Small intestine (tissue), 7 donors: Measurements from ENCODE around the gene EPS8L2. TPM values are rescaled to one million over a fixed set of nuclear protein-coding genes. Genes with fewer than 3 reads are reported as not detected.

Experiments
- DNase-seq, 2 donors: peaks; one replicate each; pipeline versions ENCODE4 v3.0.0 to v3.0.0-alpha.2; 2013
- FAIRE-seq: peaks from 2 replicates; lab custom pipeline; 2012; peaks lifted over from hg19 to GRCh38; lab: Jason Lieb, UNC
- H3K27ac ChIP-seq, 3 donors: one replicate each; pipeline ENCODE4 v1.5.1; 2013; ENCODE audit warnings: low read length in 2 of 3, mild to moderate bottlenecking in 2 of 3, control low read depth in 1 of 3, inconsistent platforms in 1 of 3, low read depth in 1 of 3, moderate library complexity in 1 of 3
- H3K27me3 ChIP-seq, 3 donors: one replicate each; pipeline ENCODE4 v1.6.1; 2013; ENCODE audit warnings: low read length in 3 of 3, inconsistent platforms in 1 of 3; ENCODE audit not compliant: control insufficient read depth in 3 of 3, insufficient read depth in 3 of 3
- H3K36me3 ChIP-seq, 3 donors: one replicate each; pipeline ENCODE4 v1.6.1; 2013; ENCODE audit warnings: low read length in 3 of 3, inconsistent platforms in 1 of 3, low read depth in 1 of 3, mild to moderate bottlenecking in 1 of 3, moderate library complexity in 1 of 3; ENCODE audit not compliant: control insufficient read depth in 3 of 3, insufficient read depth in 2 of 3
- H3K4me1 ChIP-seq, 3 donors: one replicate each; pipeline ENCODE4 v1.6.1; 2013; ENCODE audit warnings: low read length in 2 of 3, inconsistent platforms in 1 of 3, low read depth in 1 of 3, mild to moderate bottlenecking in 1 of 3, moderate library complexity in 1 of 3; ENCODE audit not compliant: control insufficient read depth in 3 of 3, insufficient read depth in 2 of 3
- H3K4me3 ChIP-seq, 3 donors: one replicate each; pipeline ENCODE4 v1.5.1; 2013; ENCODE audit warnings: low read length in 3 of 3, control low read depth in 1 of 3, inconsistent platforms in 1 of 3, low read depth in 1 of 3, mild to moderate bottlenecking in 1 of 3, moderate library complexity in 1 of 3
- H3K9me3 ChIP-seq, 2 donors: one replicate each; pipeline ENCODE4 v1.6.1; 2013; ENCODE audit warnings: low read depth in 1 of 2, low read length in 1 of 2; ENCODE audit not compliant: control insufficient read depth in 2 of 2, insufficient read depth in 1 of 2
- WGBS, 3 donors: extraction: QIAGEN DNeasy Blood & Tissue Kit; methylation state at CpG; one replicate each; pipeline ENCODE4 v1.1.7; 2013; 5-methylcytosine and 5-hydroxymethylcytosine counted together
- polyA plus RNA-seq, 4 donors: library from polyadenylated mRNA; stranded (reverse) in 3 of 4; unstranded in 1 of 4; fragments of 200-250 nt in 3 of 4; fragments of 120-200 nt in 1 of 4; gene quantifications; one replicate each; pipeline versions ENCODE4 v1.2.1 to v1.2.3, GENCODE V29; 2013
- donor health status: healthy with polysubstance abuse.
- donor health status: control.
- donor health status: control.
- donor health status: Bipolar disorder and iron deficiency.
- donor health status: healthy.

The EPS8L2 gene
- polyA plus RNA-seq, 4 donors, result 90.2 to 1,255 (median 670) TPM

DNA sequence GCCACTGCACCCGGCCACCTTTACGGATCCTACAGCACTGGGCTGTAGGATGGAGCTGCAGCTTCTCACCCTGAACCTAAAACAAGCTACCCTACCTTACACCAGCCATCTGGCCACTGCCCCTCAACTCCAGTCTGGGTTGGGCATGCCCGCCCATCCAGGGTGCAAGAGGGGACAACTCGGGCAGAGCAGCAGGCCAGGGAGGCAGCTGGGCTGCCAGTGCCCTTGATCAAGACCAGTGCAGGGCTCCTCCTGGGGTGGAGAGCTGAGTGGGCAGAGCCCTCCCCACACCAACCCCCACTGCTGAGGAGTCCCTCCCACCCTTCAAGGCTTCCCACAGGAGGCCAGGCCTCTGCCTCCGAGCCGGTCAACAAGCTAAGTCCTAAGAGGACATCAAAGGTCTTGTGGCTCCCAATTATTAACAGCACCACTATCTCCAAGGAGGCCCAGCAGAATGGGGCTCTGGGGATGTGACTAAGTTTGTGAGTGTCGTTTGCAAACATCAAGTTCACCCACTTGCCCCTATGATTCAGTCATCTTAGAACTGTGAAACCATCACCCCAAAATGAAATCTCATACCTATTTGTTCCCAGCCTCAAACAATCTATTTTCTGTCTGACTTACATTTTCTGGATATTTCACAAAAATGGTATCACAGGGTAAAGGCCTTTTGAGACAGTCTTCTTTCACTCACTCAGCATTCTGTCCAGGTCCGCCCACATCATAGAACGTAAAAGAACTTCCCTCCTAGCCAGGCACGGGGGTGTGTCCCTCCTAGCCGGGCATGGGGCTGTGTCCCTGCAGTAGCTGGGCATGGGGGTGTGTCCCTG lies 60.3 kb downstream of the EPS8L2 start:
- H3K4me3 ChIP-seq, result no peak overlapping the region
- 70 to 77% (median 73%) methylated on average over 11 of the region's 11 CpGs for WGBS, 3 donors
- no peak overlapping the region for H3K27ac ChIP-seq
- peaks cover 2 to 89% (median 15%) of the 10 kb centered on the region in 3 donors for H3K36me3 ChIP-seq
- DNase-seq, result no peak
- no peaks in the 10 kb centered on the region for H3K27me3 ChIP-seq
- FAIRE-seq, result no peak
- peaks cover 0 to 12% (median 0%) of the 10 kb centered on the region in 3 donors for H3K4me1 ChIP-seq
- H3K9me3 ChIP-seq, result no peaks in the 10 kb centered on the region

GRCh38 chr11:766936-767210 lies 60.8 kb downstream of the EPS8L2 start:
- no peak overlapping the region for H3K27ac ChIP-seq
- no peak overlapping the region for H3K4me3 ChIP-seq
- peaks cover 0 to 12% (median 0%) of the 10 kb centered on the region in 3 donors for H3K4me1 ChIP-seq
- peaks cover 4 to 89% (median 15%) of the 10 kb centered on the region in 3 donors for H3K36me3 ChIP-seq
- H3K9me3 ChIP-seq, result no peaks in the 10 kb centered on the region
- DNase-seq (no peak), FAIRE-seq (no peak)
- WGBS, 3 donors, result 96 to 100% (median 100%) methylated on average over 2 of the region's 2 CpGs
- no peaks in the 10 kb centered on the region for H3K27me3 ChIP-seq

DNA sequence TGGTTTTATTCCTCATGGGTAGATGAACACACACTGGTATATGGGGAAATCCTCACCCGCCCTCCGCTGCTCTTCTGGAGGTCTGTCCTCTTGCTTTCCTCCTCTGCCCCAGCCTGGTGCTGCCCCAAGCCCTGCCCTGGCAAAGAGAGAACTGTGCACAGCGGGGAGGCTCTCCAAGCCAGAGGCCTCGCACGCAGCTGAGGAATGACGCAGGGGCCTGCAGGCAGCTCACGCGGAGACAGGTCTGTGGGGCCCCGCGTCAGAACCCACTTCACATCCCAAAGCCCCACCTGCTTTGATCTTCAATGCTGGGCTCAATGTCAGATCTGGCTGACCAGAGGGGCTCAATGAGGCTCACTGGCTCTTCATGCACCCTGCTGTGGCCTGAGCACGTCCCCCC lies 61.2 kb downstream of the EPS8L2 start:
- Histone ChIP-seq H3K4me1 (peaks cover 0 to 11% (median 0%) of the 10 kb centered on the region in 3 donors), H3K4me3 (no peak overlapping the region), H3K9me3 (no peaks in the 10 kb centered on the region), H3K27me3 (no peaks in the 10 kb centered on the region), H3K36me3 (peaks cover 5 to 90% (median 15%) of the 10 kb centered on the region in 3 donors), H3K27ac (no peak overlapping the region)
- no peak for FAIRE-seq
- DNase-seq, result no peak
- WGBS, 3 donors, result 93 to 97% (median 94%) methylated on average over 11 of the region's 11 CpGs

DNA sequence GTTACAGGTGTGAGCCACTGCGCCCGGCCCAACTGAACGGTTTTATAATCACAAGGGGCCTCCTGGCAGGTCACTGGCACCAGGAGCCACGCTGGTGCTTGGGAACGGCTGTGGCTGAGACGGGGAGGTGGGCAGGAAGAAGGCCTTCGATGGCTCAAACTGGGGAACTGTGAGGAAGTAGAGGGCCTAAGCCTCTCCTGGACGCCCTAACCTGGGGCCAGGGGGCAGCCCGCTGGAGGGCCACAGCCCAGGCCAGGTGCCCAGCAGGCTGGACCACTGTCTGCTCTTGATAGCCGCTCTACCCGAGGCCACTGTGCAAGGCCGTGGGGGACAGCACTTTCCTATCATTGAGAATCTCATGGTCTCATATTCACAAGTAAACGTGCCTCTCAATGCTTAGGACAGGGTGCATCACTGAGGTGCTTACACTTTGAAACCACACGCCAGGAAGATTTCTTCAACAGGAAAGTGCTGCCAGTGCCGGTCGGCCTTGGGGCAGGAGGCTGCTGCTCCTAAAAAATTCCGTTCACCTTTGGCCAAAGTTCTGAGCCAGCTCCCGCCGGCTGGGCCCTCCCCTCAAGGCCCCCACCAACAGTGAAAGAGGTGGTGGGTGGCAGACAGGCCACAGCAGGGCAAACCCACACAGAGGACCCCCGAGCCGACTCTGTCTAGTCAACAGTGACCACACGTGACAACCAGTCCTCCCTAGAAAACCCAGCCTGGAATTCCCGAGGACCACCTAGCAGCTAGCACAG lies 64.0 kb downstream of the EPS8L2 start:
- Histone ChIP-seq H3K4me3 (no peak overlapping the region), H3K27ac (no peak overlapping the region), H3K27me3 (no peaks in the 10 kb centered on the region), H3K4me1 (no peaks in the 10 kb centered on the region), H3K36me3 (peaks cover 10 to 93% (median 12%) of the 10 kb centered on the region in 3 donors), H3K9me3 (no peaks in the 10 kb centered on the region)
- no peak for FAIRE-seq
- DNase-seq, result no peak
- 84 to 90% (median 86%) methylated on average over 23 of the region's 23 CpGs for WGBS, 3 donors

GRCh38 chr11:770642-771616 lies 64.9 kb downstream of the EPS8L2 start:
- WGBS, 3 donors, result 90 to 92% (median 91%) methylated on average over 30 to 32 of the region's 32 CpGs
- no peak for DNase-seq
- Histone ChIP-seq H3K4me3 (no peak overlapping the region), H3K27me3 (no peaks in the 10 kb centered on the region), H3K9me3 (no peaks in the 10 kb centered on the region), H3K27ac (no peak overlapping the region), H3K4me1 (peaks cover 0 to 5% (median 3%) of the 10 kb centered on the region in 3 donors), H3K36me3 (peaks cover 10 to 88% (median 12%) of the 10 kb centered on the region in 3 donors)
- FAIRE-seq, result no peak

DNA sequence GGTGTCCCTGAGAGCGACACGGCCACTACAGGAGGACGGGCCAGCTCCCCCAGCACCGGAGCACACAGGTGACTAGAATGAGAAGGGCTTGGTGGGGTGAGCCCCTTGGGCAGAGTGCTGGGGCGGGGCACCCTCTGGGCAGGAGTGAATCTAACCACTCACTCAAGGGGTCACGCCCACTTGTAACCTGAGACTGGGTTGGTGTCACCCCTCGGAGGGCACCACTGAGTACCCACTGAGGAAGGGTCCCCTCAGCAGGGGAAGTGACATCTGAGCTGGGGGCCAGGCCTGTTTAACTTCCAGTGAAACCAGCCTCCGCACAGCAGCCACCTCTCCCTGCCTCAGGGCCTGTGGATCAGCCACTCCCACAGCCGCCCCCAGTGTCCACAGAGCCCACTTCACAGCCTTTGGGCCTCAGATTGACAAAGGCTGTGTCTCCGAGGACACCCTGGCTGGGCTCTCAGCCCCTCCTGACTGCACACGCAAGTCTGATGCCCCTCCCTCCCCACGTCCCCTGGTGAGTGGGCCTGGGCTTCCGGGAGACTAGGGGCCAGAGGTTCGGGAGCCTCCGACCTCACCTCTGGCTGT lies 65.7 kb downstream of the EPS8L2 start:
- H3K4me3 ChIP-seq, result no peak overlapping the region
- DNase-seq (no peak), FAIRE-seq (no peak)
- H3K9me3 ChIP-seq, result no peaks in the 10 kb centered on the region
- peaks cover 2 to 12% (median 3%) of the 10 kb centered on the region in 3 donors for H3K4me1 ChIP-seq
- H3K36me3 ChIP-seq, result peaks cover 10 to 81% (median 11%) of the 10 kb centered on the region in 3 donors
- 87 to 89% (median 89%) methylated on average over 12 to 15 of the region's 15 CpGs for WGBS, 3 donors
- H3K27me3 ChIP-seq, result no peaks in the 10 kb centered on the region
- no peak overlapping the region for H3K27ac ChIP-seq

- no peak overlapping the region for H3K4me3 ChIP-seq
- H3K9me3 ChIP-seq, result no peaks in the 10 kb centered on the region
- H3K27me3 ChIP-seq, result no peaks in the 10 kb centered on the region
- no peak for DNase-seq
- peaks cover 2 to 13% (median 3%) of the 10 kb centered on the region in 3 donors for H3K4me1 ChIP-seq
- FAIRE-seq, result no peak
- no peak overlapping the region for H3K27ac ChIP-seq
- 87% methylated on average over 32 to 34 of the region's 34 CpGs for WGBS, 3 donors
- H3K36me3 ChIP-seq, result peaks cover 9 to 71% (median 10%) of the 10 kb centered on the region in 3 donors
Observed at GRCh38 chr11:772429-773390, 66.7 kb downstream of the EPS8L2 start.
